K562 (cell line): ENCODE measurements around the gene FOSL1. TPM values are rescaled to one million over a fixed set of nuclear protein-coding genes. Genes with fewer than 3 reads are reported as not detected.

Experiments
- BRD4 ChIP-seq: fragments of 200-600 bp; sonication (generic); IDR thresholded peaks from 2 replicates; pipeline ENCODE4 v1.6.1; 2017; ENCODE audit warnings: inconsistent platforms
- CHD4 ChIP-seq: fragments of 200-600 bp; sonication (generic); IDR thresholded peaks from 3 replicates; pipeline ENCODE4 v1.6.1; 2012; ENCODE audit warnings: low read depth, mild to moderate bottlenecking, mixed read lengths, low read length, inconsistent platforms; ENCODE audit not compliant: insufficient read depth, insufficient replicate concordance, poor library complexity, severe bottlenecking
- E2F6 ChIP-seq, 2 experiments: IDR thresholded peaks; 2 replicates each; pipeline ENCODE4 v1.6.1; 2011; ENCODE audit warnings: borderline replicate concordance in 1 of 2, control low read depth in 1 of 2, low read depth in 1 of 2, low read length in 1 of 2, mild to moderate bottlenecking in 1 of 2, mixed read lengths in 1 of 2, moderate library complexity in 1 of 2; ENCODE audit not compliant: insufficient read depth in 1 of 2, insufficient read length in 1 of 2, poor library complexity in 1 of 2, severe bottlenecking in 1 of 2; ENCODE audit errors: extremely low read depth in 1 of 2
- MECOM ChIP-seq: fragments of 250-450 bp; sonication (Bioruptor Pico); IDR thresholded peaks from 2 replicates; pipeline ENCODE4 v1.8.0; 2022; ENCODE audit warnings: inconsistent platforms
- MEIS2 ChIP-seq: fragments of 450-650 bp; IDR thresholded peaks from 2 replicates; pipeline ENCODE4 v1.6.1; 2014; ENCODE audit warnings: mild to moderate bottlenecking; ENCODE audit not compliant: partially characterized antibody
- NELFE ChIP-seq: IDR thresholded peaks from 2 replicates; pipeline ENCODE4 v1.6.1; 2011; ENCODE audit warnings: mild to moderate bottlenecking; ENCODE audit not compliant: insufficient read depth, insufficient read length
- RBM34 ChIP-seq: fragments of 200-400 bp; formaldehyde crosslinking; IDR thresholded peaks from 2 replicates; pipeline ENCODE4 v1.6.1; 2018; ENCODE audit warnings: low read length, borderline replicate concordance; ENCODE audit not compliant: insufficient read depth
- SMC3 ChIP-seq: conservative IDR thresholded peaks from 2 replicates; pipeline ENCODE4 v1.6.1; 2011; ENCODE audit warnings: low read depth, low read length, improper control_type of control experiment; ENCODE audit not compliant: insufficient read depth
- SREBF1 ChIP-seq: fragments of 150-350 bp; IDR thresholded peaks from 2 replicates; pipeline ENCODE4 v1.6.1; 2014; ENCODE audit warnings: antibody characterized with exemption, low read depth, low read length, borderline replicate concordance
- STAT5A ChIP-seq: IDR thresholded peaks from 2 replicates; pipeline ENCODE4 v1.6.1; 2012; ENCODE audit warnings: low read length, inconsistent platforms, borderline replicate concordance
- TFAM ChIP-seq: fragments of 250-450 bp; sonication (Bioruptor Pico); conservative IDR thresholded peaks from 2 replicates; pipeline ENCODE4 v1.5.0; 2021; ENCODE audit warnings: mild to moderate bottlenecking, moderate library complexity
- THRB ChIP-seq: fragments of 450-650 bp; formaldehyde crosslinking; conservative IDR thresholded peaks from 2 replicates; pipeline ENCODE4 v1.4.0; 2022; ENCODE audit warnings: mild to moderate bottlenecking, missing genetic modification characterization
- ZBTB7A ChIP-seq: IDR thresholded peaks from 2 replicates; pipeline ENCODE4 v1.6.1; 2011; ENCODE audit warnings: low read depth, mild to moderate bottlenecking, low read length, moderate library complexity, borderline replicate concordance; ENCODE audit not compliant: control insufficient read depth
- ZNF740 ChIP-seq, 3 experiments: fragments of 200-800 bp in 1 of 3; sonication (Bioruptor generic) in 1 of 3; sonication (generic) in 1 of 3; formaldehyde crosslinking in 1 of 3; IDR thresholded peaks; 2 replicates each; pipeline versions ENCODE4 v1.6.1 to v1.8.0; 2016 to 2022; ENCODE audit warnings: mild to moderate bottlenecking in 2 of 3, missing compliant biosample characterization in 2 of 3, missing genetic modification characterization in 2 of 3, missing genetic modification reagents in 1 of 3
- ZNF76 ChIP-seq: fragments of 250-450 bp; sonication (Bioruptor Pico); IDR thresholded peaks from 2 replicates; pipeline ENCODE4 v1.4.0; 2020; ENCODE audit warnings: mild to moderate bottlenecking, moderate library complexity, borderline replicate concordance
- polyA plus RNA-seq, 8 experiments: library from polyadenylated mRNA; depleted of rRNA in 4 of 8; stranded (reverse) in 5 of 8; unstranded in 3 of 8; fragments of >200 nt; fragmentation: Nextera tagmentation in 2 of 8; fragmentation: Illumina TruSeq in 1 of 8; extraction: Ambion mirVana in 2 of 8; extraction: Trizol in 1 of 8; gene quantifications; 2 replicates each; pipeline versions ENCODE4 v1.2.1 to v1.2.3, GENCODE V29; 2011 to 2014; ENCODE audit warnings: inconsistent platforms in 1 of 8, missing spikeins in 1 of 8
- total RNA-seq, 7 experiments: library from RNA; depleted of rRNA in 6 of 7; stranded (reverse); fragments of >200 nt in 6 of 7; fragmentation: Illumina TruSeq in 2 of 7; extraction: Trizol in 2 of 7; gene quantifications; 2 replicates each; pipeline versions ENCODE4 v1.2.1 to v1.2.3, GENCODE V29; 2011 to 2021; ENCODE audit warnings: low replicate concordance in 1 of 7
- TF ChIP-seq, protein P1 (sequence below): fragments of 250-450 bp; sonication (Bioruptor Pico); IDR thresholded peaks from 2 replicates; pipeline ENCODE4 v1.4.0; 2020; ENCODE audit warnings: mild to moderate bottlenecking, moderate library complexity
- TF ChIP-seq, protein P2 (sequence below): fragments of 250-450 bp; sonication (Bioruptor Pico); IDR thresholded peaks from 2 replicates; pipeline ENCODE4 v1.4.0; 2020; ENCODE audit warnings: mild to moderate bottlenecking, moderate library complexity

The FOSL1 gene
- total and polyA plus RNA-seq, 9 of the 15 experiments (the other 6 are each of a cell fraction or from before 2014, with no cell fraction given), result 3.5 to 39.6 (median 10.0) TPM

- TF ChIP-seq, protein P1, sequence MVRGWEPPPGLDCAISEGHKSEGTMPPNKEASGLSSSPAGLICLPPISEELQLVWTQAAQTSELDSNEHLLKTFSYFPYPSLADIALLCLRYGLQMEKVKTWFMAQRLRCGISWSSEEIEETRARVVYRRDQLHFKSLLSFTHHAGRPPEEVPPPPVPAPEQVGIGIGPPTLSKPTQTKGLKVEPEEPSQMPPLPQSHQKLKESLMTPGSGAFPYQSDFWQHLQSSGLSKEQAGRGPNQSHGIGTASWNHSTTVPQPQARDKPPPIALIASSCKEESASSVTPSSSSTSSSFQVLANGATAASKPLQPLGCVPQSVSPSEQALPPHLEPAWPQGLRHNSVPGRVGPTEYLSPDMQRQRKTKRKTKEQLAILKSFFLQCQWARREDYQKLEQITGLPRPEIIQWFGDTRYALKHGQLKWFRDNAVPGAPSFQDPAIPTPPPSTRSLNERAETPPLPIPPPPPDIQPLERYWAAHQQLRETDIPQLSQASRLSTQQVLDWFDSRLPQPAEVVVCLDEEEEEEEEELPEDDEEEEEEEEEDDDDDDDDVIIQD (CRISPR knock-in tag), result no peak
- no peak for TF ChIP-seq BRD4
- no peak for TF ChIP-seq ZNF76 (CRISPR knock-in tag)
- no peak for TF ChIP-seq STAT5A
- TF ChIP-seq SREBF1, result no peak
- TF ChIP-seq, protein P2, sequence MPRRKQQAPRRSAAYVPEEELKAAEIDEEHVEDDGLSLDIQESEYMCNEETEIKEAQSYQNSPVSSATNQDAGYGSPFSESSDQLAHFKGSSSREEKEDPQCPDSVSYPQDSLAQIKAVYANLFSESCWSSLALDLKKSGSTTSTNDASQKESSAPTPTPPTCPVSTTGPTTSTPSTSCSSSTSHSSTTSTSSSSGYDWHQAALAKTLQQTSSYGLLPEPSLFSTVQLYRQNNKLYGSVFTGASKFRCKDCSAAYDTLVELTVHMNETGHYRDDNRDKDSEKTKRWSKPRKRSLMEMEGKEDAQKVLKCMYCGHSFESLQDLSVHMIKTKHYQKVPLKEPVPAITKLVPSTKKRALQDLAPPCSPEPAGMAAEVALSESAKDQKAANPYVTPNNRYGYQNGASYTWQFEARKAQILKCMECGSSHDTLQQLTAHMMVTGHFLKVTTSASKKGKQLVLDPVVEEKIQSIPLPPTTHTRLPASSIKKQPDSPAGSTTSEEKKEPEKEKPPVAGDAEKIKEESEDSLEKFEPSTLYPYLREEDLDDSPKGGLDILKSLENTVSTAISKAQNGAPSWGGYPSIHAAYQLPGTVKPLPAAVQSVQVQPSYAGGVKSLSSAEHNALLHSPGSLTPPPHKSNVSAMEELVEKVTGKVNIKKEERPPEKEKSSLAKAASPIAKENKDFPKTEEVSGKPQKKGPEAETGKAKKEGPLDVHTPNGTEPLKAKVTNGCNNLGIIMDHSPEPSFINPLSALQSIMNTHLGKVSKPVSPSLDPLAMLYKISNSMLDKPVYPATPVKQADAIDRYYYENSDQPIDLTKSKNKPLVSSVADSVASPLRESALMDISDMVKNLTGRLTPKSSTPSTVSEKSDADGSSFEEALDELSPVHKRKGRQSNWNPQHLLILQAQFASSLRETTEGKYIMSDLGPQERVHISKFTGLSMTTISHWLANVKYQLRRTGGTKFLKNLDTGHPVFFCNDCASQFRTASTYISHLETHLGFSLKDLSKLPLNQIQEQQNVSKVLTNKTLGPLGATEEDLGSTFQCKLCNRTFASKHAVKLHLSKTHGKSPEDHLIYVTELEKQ, result no peak
- TF ChIP-seq ZBTB7A, result peak; percentile 50; the same call in 1 of the 2 replicates
- no peak for TF ChIP-seq MECOM
- TF ChIP-seq MEIS2, result no peak
- TF ChIP-seq TFAM (CRISPR knock-in tag), result no peak
- TF ChIP-seq THRB (CRISPR knock-in tag), result no peak
- TF ChIP-seq NELFE, result no peak
- no peak for TF ChIP-seq CHD4
- peak; percentile 27; the same call in 1 of the 2 replicates for TF ChIP-seq SMC3
- TF ChIP-seq ZNF740 (CRISPR knock-in tag; IDR thresholded peaks at IDR 0.05), result peak; percentile 69; the same call in 1 of the 2 replicates
- no peak for TF ChIP-seq ZNF740 (tag; IDR thresholded peaks at IDR 0.05)
- TF ChIP-seq E2F6 (IDR thresholded peaks at IDR 0.05; ENCODE audit: borderline replicate concordance in 1 of 2, extremely low read depth in 1 of 2, insufficient read depth in 1 of 2, insufficient read length in 1 of 2, low read depth in 1 of 2, low read length in 1 of 2, poor library complexity in 1 of 2, severe bottlenecking in 1 of 2), result peak; percentile 72 to 85
- no peak for TF ChIP-seq RBM34
Observed at GRCh38 chr11:65888163-65888814, 11.9 kb downstream of the FOSL1 start, which contains the start of gene FIBP (continued).
